ENCODE measurements around the gene SRI.

Gene SRI

DNA sequence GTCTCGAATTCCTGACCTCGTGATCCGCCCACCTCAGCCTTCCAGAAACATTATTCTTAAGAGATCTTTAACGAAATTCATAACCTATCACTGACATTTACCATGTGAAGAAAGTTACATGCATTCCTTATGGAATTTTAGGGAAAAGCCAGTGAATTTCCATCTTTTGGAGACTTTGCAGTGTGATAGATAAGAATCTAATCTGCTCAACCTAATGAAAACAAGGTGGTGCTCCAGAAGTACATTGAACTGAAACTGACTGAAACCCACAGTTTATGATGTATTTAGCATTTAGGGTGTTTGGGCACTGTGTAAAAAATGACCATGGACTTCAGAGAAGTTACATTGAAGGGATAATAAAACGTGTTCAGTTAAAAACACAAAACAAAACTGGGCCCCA is 43.6 kb downstream of the SRI start:
- H3K4me3 ChIP-seq (ENCODE audit: low read depth in 1 of 2, low read length in 2 of 2), result no peak overlapping the region
- TF ChIP-seq, protein P1, sequence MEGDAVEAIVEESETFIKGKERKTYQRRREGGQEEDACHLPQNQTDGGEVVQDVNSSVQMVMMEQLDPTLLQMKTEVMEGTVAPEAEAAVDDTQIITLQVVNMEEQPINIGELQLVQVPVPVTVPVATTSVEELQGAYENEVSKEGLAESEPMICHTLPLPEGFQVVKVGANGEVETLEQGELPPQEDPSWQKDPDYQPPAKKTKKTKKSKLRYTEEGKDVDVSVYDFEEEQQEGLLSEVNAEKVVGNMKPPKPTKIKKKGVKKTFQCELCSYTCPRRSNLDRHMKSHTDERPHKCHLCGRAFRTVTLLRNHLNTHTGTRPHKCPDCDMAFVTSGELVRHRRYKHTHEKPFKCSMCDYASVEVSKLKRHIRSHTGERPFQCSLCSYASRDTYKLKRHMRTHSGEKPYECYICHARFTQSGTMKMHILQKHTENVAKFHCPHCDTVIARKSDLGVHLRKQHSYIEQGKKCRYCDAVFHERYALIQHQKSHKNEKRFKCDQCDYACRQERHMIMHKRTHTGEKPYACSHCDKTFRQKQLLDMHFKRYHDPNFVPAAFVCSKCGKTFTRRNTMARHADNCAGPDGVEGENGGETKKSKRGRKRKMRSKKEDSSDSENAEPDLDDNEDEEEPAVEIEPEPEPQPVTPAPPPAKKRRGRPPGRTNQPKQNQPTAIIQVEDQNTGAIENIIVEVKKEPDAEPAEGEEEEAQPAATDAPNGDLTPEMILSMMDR (IDR thresholded peaks at IDR 0.05; ENCODE audit: borderline replicate concordance, extremely low read depth, low read length, poor library complexity, severe bottlenecking), result no peak
- H3K79me2 ChIP-seq (ENCODE audit: insufficient read depth, low read length), result no peaks in the 10 kb centered on the region
- H2AFZ ChIP-seq (ENCODE audit: low read depth, low read length), result no peak overlapping the region
- no peak overlapping the region for H3K4me2 ChIP-seq (ENCODE audit: insufficient read depth, low read length)
- H3K4me1 ChIP-seq (ENCODE audit: insufficient read depth, low read length), result no peaks in the 10 kb centered on the region
- H3K27ac ChIP-seq (ENCODE audit: low read length), result no peak overlapping the region
- DNase-seq, result no peak
- H3K9me3 ChIP-seq (ENCODE audit: insufficient read depth, low read length, severe bottlenecking), result no peaks in the 10 kb centered on the region
- H3K9ac ChIP-seq (ENCODE audit: low read depth, low read length), result no peak overlapping the region
- H3K36me3 ChIP-seq (ENCODE audit: insufficient read depth, low read length), result no peaks in the 10 kb centered on the region
- no peaks in the 10 kb centered on the region for H4K20me1 ChIP-seq (ENCODE audit: insufficient read depth, low read length)
- no peak for ATAC-seq (ENCODE audit: insufficient read depth, low read depth)
- H3K27me3 ChIP-seq (ENCODE audit: insufficient read depth, low read length, poor library complexity), result no peaks in the 10 kb centered on the region

DNA sequence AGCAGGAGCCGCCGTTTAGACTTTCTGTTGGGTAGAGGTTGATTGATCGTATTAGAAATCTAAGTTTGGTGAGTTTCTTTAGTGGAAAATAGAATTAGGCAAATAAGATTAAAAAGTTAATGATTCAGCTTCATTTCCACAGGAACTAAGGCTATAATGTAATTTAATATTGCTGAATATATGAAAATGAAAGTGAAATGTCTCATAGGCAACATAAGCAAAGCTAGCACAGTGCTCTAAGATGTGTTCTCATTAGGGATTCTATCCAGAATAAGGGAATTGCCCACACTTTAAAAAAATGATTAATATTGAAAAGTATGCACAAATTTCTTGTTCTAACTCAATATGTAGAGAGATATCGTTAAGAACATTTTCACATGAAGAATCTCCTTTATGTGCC is 47.0 kb downstream of the SRI start:
- Histone ChIP-seq H3K4me3 (ENCODE audit: low read depth in 1 of 2, low read length in 2 of 2) (no peak overlapping the region), H4K20me1 (ENCODE audit: insufficient read depth, low read length) (no peaks in the 10 kb centered on the region), H3K9ac (ENCODE audit: low read depth, low read length) (no peak overlapping the region), H3K27ac (ENCODE audit: low read length) (no peak overlapping the region), H3K9me3 (ENCODE audit: insufficient read depth, low read length, severe bottlenecking) (no peaks in the 10 kb centered on the region), H3K4me2 (ENCODE audit: insufficient read depth, low read length) (no peak overlapping the region), H2AFZ (ENCODE audit: low read depth, low read length) (no peak overlapping the region), H3K27me3 (ENCODE audit: insufficient read depth, low read length, poor library complexity) (no peaks in the 10 kb centered on the region), H3K36me3 (ENCODE audit: insufficient read depth, low read length) (0 out of 2 replicates have a peak, but pooled peaks cover 4% of the 10 kb centered on the region), H3K79me2 (ENCODE audit: insufficient read depth, low read length) (no peaks in the 10 kb centered on the region), H3K4me1 (ENCODE audit: insufficient read depth, low read length) (no peaks in the 10 kb centered on the region)
- ATAC-seq (ENCODE audit: insufficient read depth, low read depth), result no peak
- TF ChIP-seq EZH2 (IDR thresholded peaks at IDR 0.05; ENCODE audit: borderline replicate concordance, low read depth, low read length, severe bottlenecking), result no peak
- TF ChIP-seq, protein P1 (IDR thresholded peaks at IDR 0.05; ENCODE audit: borderline replicate concordance, extremely low read depth, low read length, poor library complexity, severe bottlenecking), result no peak
- no peak for DNase-seq

DNA sequence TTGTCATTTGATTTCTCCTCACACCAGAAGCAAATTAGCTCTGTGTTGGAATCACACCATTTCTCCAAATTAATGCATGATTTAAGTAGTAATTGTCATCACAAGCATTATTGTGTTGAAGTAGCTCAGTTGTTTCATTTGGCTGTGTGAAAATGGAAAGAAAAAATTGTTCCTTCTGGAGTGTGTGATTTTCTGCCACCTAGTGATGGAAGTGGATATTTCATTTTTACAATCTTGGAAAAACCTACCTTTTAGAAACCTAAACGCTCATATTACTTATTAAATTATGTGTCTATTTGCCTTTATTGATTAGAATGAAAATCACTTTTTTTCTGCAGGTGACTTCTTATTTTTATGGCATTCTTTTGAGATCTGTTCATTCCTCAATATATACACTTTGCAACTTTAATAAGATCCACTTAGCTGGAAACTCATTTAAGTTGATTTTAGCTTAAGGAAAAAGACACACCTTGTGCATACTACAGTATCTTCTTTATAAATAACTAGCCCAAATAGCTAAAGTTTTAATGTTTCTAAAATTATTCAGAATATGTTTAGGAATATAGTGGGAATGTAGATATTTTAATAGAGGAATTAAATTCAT is 50.0 kb downstream of the SRI start:
- no peaks in the 10 kb centered on the region for H3K79me2 ChIP-seq (ENCODE audit: insufficient read depth, low read length)
- H3K9me3 ChIP-seq (ENCODE audit: insufficient read depth, low read length, severe bottlenecking), result no peaks in the 10 kb centered on the region
- H3K4me1 ChIP-seq (ENCODE audit: insufficient read depth, low read length), result no peaks in the 10 kb centered on the region
- DNase-seq, result no peak
- H2AFZ ChIP-seq (ENCODE audit: low read depth, low read length), result no peak overlapping the region
- no peak overlapping the region for H3K9ac ChIP-seq (ENCODE audit: low read depth, low read length)
- no peaks in the 10 kb centered on the region for H3K27me3 ChIP-seq (ENCODE audit: insufficient read depth, low read length, poor library complexity)
- H3K36me3 ChIP-seq (ENCODE audit: insufficient read depth, low read length), result 0 out of 2 replicates have a peak, but pooled peaks cover 4% of the 10 kb centered on the region
- H3K4me3 ChIP-seq (ENCODE audit: low read depth in 1 of 2, low read length in 2 of 2), result no peak overlapping the region
- peak; percentile 54; the same call in 2 of the 3 replicates for ATAC-seq (ENCODE audit: insufficient read depth, low read depth)
- H4K20me1 ChIP-seq (ENCODE audit: insufficient read depth, low read length), result no peaks in the 10 kb centered on the region
- no peak overlapping the region for H3K4me2 ChIP-seq (ENCODE audit: insufficient read depth, low read length)
- TF ChIP-seq EZH2 (IDR thresholded peaks at IDR 0.05; ENCODE audit: borderline replicate concordance, low read depth, low read length, severe bottlenecking), result no peak
- TF ChIP-seq, protein P1 (IDR thresholded peaks at IDR 0.05; ENCODE audit: borderline replicate concordance, extremely low read depth, low read length, poor library complexity, severe bottlenecking), result peak; percentile 64
- H3K27ac ChIP-seq (ENCODE audit: low read length), result no peak overlapping the region
